HK-2 (cell line): ENCODE data around the gene ABCF2.

ENCODE experiments used
- DNase-seq: peaks from one replicate; pipeline ENCODE4 v3.0.0-alpha.2; 2018; ENCODE audit not compliant: unreplicated experiment

The ABCF2 gene

DNA sequence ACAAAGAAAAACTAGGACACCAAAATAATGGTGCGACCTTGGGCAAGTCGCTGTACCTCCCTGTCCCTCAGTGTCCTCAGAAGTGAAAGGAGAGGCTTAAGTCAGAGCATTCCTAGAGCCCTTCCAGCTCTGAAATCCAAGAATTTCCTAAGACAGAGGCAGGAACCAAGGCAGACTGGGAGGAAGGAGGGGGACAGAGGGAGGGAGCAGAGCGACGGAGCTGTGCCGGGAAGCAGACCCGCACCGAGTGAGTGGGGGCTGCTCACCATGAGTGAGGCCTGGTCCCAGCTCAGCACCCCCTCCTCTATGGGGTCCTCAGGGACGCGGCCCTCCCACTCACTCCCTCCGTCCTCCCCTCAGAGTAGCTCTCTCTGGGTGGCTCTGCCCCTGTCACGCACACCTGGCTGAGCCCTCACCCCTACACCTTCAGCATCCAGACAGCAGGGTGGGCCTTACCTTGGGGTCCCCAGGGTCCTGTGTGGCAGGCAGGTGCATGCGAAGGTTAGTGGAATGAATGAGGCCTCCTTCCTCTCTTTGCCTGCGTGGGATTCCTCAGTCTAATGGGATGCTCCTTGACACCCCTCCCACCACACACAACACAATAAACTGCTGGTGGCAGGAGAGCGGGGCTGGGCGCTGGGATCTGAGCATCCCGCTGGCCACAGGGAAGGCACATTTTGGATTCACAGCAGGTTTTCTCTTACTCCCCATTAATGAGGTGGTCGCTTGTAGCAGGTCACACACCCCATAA lies 26.1 kb upstream of the ABCF2 start:
- DNase-seq = no peak

DNA sequence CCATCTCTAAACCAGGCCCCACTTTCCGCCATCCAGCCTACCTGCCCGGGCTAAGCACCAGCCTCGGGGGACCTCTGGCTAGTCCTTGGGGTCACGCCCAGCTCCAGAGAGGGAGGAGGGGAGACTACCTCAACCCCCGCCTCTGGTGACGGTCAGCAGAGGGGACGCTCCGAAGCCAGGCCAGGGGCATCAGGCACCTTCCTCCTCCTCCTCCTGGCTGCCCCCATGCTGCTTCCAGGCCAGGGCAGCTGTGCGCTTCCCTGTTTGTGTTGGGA lies 25.5 kb upstream of the ABCF2 start:
- no peak for DNase-seq

DNA sequence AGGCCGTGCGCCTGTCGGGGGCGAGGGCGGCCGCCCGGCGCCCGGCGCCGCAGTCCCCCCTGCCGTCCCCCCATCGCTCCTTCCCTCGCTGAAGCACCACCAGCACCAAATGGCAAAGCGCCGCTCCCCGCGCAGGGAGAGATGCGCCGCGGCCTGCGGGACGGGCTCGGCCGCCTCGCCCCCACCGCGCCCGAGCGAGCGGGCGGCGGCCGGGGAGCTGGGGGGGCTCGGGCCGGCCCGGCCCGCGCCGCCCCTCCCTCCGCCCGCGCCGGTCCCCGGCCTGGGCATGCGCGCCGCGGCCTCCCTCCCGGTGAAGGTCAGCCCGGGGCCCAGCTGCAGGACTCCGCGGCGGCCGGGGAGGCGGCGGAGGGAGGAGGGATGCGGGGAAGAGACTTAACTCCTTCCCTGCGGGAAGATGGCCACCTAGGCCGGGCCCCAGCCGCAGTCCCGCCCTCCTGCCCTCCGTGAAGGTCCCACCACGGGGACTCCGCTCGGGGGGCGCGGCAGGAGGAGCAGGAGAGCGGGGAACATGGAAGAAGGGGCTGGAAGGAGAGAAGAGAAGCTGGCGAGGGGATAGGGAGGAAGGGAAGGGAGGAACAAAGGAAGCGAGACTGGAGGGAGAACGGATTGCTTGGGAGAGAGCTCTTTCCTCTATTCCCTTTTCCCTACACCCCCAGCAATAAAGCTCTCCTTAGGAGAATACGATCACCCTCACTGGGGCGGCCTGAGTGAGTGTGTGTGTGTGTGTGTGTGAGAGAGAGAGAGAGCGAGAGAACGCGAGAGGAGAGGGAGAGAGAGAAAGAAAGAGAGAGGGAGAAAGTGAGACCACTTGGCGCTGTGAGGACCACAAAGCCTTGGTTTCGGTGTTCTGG lies 24.9 kb upstream of the ABCF2 start:
- DNase-seq = peak; percentile 61

DNA sequence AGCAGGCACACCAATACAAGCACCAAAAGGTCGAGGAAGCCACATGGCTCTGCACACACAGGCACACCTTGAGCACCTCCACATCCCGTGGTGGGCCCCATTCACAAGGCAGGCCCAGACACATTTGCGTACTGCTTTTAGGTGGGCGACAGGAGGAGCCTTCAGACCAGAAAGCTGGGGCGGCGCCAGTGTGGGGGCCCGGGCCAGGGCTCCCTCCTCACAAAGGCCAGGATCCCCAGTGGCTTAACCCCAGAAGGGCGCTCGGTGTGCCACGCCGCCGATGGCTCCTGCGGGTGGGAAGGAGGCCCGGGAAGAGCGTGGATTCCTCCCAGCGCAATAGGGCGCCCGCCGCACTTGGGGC lies 24.3 kb upstream of the ABCF2 start:
- DNase-seq = no peak

DNA sequence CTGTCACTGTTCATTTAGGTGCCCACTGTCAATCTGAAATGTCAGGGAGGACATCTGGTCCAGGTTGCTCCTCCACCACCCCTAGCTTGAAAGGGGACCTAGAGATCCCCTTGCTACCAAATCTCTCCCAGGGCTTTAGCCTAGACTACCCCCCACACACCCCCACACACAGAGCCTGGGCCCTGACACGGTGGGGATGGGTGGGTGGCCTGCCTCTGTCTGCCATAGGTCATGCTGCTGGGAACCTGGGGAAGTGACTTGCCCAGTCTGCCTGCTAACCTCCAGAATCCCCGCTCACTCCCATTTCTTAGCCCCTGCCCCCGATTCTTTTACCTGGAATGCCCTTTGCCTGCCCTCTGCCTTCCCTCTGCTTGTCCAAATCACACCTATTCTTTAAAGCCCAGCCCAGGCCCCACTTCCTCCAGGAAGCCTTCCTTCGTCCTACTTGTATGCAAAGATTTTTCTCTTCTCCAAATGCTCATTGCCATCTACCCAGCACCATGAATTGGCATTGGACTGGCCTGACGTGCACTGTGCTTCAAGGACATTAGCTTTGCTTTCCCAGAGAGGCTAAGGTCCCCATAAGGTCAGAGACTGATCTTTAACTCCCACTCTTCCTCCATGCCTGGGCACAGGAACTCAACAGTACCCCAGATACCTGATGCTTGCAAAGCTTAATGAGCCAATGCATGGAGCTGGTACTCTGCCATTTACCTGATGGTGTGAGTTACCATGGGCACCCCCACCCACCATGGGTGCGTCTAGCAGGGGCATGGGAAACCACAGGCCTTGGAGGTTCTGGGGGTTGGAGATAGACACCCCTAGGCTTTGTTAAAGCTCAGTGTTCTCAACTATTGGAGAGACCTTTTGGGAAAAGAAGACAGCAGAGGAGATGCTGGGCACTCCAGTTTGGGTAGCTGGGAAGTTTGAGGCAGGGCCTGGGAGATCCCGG lies 23.5 kb upstream of the ABCF2 start:
- DNase-seq = no peak

DNA sequence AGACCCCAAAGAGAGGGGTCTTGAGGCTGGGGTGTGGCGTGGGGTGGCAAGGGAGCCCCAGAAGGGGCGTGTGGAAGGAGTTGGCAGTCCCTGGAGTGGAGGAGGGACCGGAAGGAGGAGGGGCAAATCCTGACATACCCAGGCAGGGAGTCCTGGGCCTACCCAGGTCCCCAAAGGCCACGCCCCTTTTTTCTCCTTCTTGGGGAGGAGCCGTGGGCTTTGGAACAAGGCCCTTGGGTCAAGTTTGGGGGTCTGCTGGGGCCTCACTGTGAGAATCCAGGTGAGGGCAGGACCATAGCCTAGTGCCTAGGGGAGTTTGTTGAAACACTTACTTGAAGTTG lies 22.7 kb upstream of the ABCF2 start:
- DNase-seq = peak; percentile 51

DNA sequence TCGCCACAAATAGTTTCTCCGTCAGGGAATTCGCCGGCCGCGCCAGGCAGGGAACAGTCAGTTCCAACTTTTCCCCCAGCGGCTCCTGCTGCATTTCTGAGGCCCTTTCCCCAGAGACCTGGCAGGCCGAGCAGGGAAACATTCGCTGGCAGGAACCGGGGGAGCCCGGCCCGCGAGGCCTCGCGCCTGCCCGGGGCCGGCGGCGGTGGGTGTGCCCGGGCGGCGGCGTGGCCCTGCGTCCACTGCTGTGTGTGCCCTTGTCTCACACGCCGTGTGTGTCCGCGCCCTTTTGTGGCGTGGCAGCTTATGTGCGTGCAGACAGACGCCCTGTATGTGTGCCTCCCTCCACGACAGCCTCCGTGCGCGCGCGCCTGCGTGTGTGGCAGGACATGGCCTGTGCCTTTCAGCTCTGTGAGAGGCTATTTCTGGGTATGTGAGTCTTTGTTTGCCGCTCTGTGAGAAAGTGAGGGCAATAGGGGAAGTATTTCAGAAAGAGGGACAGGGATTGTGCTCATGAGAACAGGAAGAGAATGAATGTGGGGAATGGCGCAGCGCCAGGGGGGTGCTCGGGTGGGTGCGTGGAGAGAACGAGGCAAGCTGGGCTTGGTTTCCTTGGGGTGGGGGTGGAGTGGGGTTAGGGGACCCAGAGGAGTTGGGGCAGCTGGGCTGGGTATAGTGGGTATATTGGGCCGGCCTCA lies 22.2 kb upstream of the ABCF2 start:
- peak; percentile 67 for DNase-seq

DNA sequence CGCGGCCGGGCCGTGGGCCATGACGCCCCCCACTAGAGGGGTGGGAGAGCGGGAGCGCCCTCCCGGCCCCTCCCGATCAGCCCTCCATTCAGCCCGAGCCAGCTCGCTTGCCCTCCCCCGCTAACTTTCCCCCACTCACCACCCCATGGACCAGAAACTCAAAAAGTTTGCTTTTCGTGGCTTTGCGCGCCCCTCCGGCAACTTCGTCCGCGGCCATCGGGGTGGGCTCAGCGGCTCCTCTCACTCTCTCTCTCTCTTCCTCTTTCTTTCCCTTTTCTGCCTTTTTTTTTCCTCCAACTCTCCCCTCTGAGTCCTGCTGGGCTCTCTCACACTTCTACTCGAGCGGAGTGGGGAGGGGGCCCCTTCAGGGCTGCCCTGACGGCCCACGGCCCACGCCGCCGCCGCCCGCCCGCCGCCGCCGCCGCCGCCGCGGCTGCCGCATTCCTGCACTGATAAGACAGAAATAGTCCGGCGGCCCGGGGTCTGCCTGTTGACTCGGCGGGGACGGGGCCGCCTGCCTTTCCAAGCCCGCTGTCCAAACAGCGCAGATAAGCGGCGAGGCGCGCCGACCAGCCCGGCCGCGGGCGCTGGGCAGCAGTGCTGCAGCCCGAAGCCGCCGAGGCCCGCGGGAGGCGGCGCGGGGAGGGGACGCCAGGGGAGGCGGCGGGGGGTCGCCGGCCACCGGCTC lies 21.5 kb upstream of the ABCF2 start, which contains the start of gene SMARCD3:
Gene SMARCD3, minus strand, starts transcription at position 349 of the 688 bp plus-strand sequence. Its CDS starts 132 bp downstream, at position 217.
- peak; percentile 69 for DNase-seq

DNA sequence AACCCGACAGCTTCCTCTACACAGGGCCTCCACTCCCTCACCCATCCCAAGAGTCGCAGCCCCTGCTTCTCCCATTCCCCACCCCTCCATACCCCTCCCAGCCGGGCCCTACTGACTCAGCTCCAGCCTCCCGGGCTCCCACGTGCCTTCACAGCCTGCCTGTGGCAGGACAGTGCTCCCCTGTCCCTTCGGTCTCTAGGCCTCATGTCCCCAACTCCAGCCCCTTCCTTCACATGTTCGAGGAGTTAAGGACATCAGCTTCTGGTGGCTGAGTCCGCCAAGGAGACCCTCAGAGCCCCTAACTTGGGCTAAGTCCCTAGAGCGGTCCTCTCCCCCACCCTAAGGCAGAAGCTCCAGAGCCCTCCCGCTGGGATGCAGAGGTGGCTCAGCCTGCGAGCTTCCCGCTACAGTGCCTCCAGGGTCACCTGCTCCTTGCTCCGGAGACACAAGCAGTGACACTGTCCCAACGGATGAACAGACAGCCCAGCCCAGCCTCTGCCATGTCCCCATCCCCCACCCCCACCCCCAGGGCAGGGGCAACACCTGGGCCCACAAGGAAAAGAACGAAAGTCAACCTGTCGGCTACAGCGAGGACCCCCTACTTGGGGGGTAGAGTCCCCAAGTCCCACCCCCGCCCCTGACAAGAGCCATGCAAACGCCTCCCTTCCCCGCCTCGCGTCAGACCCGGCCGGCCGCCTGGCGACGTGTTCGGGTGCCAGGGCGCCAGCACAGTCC lies 20.8 kb upstream of the ABCF2 start:
- no peak for DNase-seq

DNA sequence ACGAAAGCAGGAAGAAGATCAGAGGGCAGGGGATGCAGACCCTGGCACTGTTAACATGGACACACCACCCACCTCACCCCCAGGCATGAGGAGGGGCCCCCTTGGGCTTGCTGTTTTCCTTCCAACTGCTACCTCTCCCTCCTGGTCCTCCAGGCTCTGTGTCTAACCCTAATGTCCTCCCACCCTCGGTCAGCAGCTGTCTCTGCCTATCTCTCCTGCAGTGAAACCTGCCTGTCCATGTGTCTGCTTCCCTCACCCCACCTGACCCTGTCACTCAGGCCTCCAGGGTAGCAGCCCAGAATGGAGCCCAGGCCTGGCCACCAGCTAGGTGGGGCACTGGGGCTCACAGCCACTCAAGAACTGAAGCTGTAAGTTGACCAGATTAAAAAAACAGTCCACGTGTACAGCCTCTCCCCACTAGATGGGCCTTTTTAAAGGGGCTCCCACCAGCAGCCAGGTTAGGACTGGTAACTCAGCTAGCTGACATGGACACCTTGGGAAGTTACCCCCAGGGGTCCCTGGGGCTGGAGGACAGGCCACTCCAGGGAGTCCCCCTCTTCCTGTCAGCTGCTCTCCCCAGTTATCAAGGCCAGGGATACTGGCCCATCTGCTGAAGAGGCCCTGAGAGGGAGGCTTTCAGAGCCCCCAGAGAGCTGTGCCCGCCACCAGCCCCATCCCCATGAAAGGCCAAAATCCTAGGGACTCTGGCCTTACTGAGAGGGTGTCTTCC lies 20.0 kb upstream of the ABCF2 start:
- DNase-seq = no peak

DNA sequence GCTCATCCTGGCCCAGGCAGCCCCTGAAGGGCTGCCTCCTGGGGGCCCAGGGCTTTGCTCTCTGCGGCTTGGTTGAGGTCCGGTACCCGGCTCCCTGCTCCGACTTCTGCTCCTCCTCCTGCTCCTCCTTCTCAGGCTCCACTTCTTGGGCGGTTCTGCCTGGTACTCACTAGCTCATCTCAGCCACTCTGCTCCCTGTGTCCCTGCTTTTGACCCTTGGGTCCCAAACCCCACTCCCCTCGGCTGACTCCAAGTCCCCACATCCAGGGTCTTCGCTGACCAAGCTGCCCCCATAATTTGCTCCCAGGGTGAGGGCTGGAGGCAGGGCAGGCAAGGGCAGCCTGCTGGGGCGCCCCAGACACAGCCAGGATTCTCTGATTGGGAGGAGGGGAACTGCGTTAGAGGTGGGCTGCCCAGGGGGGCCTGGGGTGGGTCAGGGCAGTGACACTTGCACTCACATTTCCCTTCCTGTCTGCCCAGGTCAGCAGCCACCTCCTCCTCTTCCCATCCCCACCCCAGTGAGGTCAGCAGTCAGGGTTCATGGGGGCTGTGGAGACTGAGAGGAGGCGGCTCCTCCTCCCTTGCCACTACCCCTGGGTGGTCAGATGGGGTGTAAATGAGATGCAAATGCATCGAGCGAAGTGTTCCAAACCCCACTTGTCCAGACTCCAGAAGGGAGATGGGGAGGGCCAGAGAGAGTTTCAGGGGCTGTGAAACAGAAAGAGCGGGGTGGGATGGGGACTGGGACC lies 19.3 kb upstream of the ABCF2 start:
- no peak for DNase-seq

DNA sequence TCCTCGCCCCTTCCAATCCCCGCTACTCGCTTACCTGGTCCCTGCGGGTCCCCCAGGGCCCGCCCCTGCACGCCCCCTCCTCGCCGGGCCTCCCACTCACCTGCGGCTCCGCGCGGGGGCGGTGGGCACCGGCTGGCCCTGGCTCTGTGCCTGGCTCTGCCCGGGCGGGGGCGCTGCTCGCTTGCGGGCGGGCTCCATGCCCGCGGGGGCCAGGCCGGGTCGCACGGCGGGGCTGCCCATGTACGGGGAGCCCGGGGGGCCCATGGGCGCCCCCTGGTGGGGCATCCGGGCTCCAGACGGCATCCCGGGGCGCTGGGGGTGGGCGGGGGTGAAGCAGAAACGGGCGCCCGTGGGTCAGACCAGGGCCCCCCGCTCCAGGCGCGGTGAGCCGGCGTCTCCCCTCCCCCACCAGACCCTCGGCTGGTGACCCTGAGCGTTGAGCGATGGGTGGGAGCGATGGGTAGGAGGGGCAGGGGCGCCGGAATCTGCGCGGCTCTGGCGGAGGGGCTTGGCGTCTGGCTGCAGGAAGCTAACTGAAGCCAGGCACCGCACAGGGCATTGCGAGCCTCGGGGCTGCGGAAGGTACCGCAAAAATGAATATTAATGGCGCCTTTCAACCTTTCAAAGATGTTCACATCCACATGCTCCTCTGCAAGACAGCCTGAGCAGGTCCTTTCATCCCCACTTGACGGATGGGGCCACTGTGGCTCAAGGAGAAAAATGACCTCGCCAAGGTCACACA lies 18.5 kb upstream of the ABCF2 start:
- no peak for DNase-seq

DNA sequence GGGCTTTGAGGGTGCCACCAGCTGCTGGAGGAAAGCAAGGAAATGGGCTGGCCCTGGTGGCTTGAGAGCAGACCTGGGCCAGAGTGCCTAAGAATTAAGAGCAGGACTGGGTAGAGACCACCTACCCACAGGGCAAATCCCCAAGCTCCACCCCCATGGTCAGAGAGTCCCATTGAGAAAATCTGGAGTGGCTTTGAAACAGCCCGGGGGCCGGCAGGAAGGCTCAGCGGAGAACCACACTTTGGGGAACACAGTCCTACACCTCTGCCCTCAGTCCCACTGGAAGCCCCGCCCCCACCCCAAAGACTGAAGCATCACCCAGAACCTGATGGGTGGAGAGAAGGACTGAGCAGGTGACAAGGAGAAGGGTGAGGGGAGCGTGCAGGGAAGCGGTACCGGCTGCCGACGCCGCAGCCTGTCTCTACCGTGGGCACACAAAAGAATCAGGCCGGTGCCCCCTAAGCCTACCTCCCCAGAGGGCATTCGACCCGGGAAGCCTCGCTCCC lies 17.9 kb upstream of the ABCF2 start:
- no peak for DNase-seq

DNA sequence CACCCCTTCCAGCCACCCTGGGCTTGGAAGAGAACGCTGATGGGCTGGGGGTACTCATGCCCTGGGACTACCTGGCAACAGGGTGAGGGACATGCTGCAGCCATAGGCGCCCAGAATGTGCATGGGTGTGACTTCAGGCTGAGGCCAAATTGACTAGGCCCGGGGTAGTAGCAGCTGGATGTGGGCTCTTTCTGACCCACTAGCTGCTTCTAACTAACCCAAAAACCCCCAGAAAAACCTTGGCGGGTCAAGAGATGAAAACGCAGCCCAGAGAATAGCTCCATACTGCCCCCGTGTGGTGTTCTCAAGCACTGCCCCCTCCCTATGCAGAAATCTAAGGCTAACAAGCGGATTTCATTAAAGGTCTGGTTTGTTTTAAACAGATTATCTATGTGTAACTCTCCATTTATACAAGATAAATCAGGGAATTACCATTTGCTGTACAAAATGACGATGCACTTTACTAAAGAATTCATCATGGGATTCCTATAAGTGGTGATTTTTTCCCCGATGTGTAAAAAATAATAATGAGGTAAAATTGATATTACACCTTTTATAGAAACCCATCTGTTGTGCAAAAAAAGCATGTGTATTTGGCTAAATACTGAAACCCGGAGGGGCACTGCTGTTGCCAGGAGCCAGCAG lies 17.3 kb upstream of the ABCF2 start:
- DNase-seq = peak; percentile 46

DNA sequence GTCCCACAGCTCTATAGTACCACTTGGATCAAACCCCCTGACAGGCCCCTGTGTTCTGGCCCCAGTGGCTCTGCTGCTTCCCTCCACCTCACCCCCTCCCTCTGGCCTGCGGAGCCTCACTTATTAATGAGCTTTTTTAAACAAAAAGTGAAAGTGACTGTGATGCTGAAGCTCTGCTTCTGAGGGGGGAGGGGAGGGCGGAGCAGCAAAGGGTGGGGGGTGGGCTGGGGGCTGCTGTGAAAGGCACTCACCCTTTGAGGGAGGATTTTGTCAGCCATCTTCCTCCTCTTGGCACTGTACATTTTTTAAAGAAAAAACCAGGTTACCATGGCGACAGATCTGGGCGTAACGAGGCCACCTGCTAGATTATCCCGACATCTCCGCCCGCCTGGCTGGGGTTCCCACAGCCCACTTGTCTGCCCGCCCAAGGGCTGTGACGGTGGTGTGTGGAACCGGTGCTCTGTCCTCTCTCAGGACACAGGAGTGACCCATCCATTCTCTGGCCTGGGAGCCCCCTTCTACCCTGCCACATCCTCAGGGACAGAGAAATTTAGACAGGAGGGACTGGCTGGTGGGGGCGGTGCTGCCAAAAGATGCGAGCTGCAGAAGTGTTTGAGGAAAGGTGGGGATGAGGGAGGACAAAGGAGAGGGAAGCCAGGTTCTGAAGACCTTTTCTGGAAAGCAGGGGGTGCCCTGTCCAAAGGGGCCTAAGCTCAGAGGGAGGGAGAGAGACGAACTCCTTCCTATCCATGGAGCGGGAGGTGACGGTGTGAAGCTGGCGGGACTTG lies 16.6 kb upstream of the ABCF2 start:
- no peak for DNase-seq

DNA sequence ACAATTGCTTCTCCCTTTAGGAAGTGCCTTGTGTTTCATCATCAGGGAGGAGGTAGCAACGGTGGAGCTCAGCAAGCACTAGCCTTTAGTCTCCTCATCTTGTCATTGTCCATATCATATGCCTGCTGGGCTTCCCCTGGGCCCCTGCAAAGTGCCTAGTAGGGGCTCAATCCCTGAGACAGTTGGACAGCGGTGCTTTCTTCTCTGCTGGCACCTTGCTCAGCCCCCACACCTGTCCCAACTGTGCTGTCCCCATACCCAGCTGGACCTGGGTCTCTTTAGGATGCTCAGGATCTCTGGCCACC lies 16.0 kb upstream of the ABCF2 start:
- DNase-seq = no peak
